HG03571 (cell line): Measurements from ENCODE around the gene RASGRP1.

Source experiments
- ATAC-seq: cut with Tn5 transposase; IDR thresholded peaks from one replicate; pipeline ENCODE4 v1.9.1; 2021; ENCODE audit not compliant: unreplicated experiment

Gene RASGRP1

GRCh38 chr15:38538328-38539007, 26.1 kb downstream of the RASGRP1 start:
- ATAC-seq: no peak

DNA sequence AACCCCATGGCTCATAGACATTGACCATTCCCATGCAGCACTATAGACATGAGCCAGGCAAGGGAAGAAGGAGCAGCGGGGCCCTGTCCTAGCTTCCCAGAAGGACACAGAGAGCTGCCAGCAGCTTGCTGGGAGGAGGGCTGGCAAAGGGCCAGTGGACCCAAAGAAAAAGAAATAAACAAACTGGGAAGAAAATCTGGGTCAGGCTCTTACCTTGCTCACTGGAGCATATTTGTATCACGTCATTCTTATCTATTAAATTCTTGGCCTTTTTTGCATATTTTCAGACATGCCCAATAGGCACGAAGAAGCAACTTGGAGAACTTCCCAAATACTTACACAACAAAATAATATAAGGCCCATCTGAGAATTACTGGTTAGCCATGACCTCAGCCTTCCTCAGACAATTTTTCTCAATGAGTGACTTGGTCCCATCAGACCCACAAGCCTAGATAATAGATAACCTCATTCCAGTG, 28.4 kb downstream of the RASGRP1 start:
- no peak for ATAC-seq

DNA sequence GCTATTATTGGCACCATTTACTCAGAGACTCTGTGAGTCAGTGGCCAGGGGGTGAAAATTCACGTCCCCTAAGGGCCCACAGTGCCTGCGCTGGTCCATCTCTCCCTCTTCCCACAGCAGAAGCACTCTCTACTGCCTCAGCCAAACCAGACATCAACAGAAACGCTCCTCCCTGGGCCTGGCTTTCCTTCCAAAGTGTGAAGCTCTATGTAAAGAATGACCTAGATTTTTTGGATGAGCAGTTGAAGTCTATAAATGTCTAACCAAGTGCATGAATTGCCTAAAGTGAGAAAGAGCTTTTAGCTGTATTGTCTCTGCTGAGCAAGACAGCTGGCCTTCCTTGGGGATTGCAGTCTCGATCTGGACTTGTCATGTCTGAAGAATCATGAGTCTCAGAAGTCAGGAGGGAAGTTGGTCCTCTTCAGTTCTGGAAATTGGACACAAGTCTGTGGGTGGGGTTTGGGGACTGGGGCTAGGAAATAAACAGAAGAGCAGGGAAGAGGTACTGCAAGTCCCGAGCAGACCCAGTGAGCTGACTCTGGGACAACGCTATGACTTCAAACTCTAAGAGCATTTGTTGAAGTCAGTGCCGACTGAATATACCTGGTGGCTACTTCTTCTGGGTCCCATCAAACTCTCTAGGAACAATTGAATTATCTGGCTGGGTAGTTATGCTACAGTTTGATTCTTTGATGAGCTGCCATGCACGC, 29.0 kb downstream of the RASGRP1 start:
- no peak for ATAC-seq

DNA sequence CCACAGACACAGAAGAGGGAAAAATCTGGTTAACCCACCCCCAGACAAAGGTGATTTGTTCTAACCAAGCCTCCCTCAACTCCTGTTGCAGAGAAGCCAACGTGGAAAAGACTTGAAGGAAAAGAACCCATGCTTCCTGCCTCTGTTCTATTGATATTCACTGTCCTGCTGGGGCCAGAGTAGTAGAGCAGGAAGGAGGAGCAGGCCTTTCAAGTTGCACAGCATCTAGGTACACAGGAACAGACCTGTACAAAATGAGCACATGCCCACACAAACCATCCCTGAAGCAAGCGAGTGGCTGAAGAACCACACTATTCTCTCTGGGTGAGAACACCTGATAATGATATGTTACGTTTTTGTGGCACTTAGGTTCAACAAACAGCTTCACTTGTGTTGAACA, 29.9 kb downstream of the RASGRP1 start:
- no peak for ATAC-seq

DNA sequence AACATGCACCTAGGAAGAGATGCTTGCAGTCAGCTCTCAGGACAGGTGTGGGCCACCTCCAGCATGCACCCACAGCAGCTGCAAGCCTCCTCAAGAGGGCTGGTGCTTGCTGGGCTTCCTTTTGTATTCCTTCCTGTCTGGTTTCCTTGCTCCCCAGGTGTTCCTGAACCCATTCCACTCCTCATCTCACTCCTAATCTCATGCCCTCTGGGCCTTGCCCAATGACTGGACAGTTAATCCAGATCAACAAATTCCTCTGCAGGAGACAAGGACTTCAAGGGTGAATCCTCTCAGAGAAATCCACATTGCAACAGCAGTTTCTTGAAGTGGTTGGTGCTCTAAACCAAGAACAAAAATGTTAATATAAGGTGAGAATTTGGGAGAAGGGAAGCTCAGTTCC, 30.7 kb downstream of the RASGRP1 start:
- no peak for ATAC-seq

- no peak for ATAC-seq
Measured at GRCh38 chr15:38533416-38533915, 31.1 kb downstream of the RASGRP1 start.

DNA sequence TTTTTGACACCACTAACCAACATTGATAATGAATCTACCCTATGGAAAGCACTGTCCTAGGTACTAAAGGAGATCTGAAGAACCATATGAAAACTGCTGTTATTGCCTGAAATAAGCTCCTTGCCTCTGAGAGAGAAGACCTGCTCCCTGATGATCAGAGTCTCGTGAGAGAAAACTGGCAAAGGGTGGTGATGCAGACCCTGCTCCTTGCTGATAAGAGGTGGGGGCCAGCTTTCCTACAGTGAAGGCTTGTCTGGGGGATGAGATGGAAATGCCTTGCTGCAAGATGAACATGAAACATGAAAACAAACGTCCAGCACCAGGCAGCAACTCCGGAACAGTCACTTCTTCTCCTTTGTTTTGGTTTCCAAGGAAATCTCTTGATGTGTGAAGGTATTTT, 31.9 kb downstream of the RASGRP1 start:
- no peak for ATAC-seq

GRCh38 chr15:38531509-38531908, 33.1 kb downstream of the RASGRP1 start:
- ATAC-seq: no peak

DNA sequence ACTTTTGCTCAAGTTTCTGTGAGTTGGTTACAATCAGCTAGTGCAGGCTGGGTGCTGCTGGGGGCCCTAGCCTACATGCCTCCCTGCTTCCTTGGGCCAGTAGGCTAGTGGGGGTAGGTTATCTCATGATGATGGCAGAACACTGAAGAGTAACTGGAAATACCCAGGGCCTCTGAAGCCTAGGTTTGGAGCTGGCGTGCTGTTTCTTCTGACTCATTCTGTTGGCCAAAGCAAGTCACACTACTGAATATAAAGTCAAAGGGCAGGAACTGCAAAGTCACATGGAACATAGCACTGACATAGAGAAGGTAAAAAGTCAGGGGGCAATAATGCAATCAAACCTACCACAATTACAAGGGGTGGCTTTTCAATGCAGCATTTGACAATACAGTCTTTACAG, 34.5 kb downstream of the RASGRP1 start:
- no peak for ATAC-seq

- ATAC-seq: no peak
Measured at GRCh38 chr15:38528294-38528693, 36.3 kb downstream of the RASGRP1 start.

GRCh38 chr15:38526158-38526557, 38.5 kb downstream of the RASGRP1 start:
- ATAC-seq: no peak

DNA sequence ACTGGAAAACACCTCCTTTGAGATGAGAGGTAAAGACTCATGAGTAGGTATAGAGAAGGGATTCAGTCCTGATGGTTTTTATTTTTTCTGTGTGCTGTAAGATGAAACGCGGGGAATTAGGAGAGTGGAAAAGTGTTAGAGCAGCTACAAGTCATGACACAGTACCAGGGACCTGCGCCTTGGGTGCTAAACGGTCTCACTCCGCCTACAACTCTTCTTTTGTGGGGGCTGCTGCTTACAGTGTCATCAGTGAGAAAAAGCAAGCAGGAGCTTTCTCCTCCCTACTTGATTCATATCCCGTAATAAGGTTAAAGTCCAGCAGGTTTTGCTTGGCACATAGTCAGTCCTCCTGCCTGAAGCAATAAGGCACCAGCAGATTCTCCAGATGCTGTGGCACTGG, 39.1 kb downstream of the RASGRP1 start:
- ATAC-seq: no peak

- no peak for ATAC-seq
Measured at GRCh38 chr15:38524156-38524555, 40.5 kb downstream of the RASGRP1 start.

GRCh38 chr15:38522922-38523321, 41.7 kb downstream of the RASGRP1 start:
- ATAC-seq: no peak

DNA sequence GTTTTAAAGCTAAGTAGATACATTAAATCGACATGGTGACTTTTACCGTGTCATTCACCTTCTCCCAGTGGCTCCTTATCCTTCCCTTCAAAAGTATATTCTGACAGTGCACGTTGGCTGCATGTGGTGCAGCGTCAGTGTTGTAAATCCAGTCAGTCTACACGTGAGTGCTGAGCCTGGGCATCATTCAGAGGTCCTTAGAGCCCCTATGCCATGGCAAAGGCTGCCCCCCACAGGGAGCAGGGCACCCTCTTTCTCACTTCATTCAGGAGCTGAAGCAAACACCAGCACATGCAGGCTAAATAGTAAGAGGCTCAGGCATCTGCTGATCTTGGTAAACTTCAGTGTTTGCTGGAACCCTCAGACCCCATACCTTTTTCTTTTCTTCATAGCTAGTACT, 43.3 kb downstream of the RASGRP1 start:
- no peak for ATAC-seq

DNA sequence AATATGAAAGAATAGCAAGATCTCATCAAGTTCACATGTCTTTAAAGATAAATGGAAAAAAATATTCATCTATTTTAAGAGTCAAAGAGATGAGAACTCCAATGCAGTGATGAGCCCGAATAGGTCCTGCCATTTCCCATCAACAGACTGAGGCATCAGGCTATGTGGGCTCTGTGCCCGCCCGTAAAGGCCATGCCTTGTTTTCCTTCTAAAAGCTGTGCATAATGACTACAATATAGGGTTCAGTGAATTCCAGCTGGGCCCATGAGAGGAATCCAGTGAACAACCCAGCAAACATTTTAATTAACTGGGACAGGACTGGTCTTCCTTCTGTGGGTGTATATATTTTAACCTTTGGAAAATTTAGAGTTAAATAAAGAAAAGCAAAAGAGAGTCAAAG, 44.6 kb downstream of the RASGRP1 start:
- no peak for ATAC-seq

DNA sequence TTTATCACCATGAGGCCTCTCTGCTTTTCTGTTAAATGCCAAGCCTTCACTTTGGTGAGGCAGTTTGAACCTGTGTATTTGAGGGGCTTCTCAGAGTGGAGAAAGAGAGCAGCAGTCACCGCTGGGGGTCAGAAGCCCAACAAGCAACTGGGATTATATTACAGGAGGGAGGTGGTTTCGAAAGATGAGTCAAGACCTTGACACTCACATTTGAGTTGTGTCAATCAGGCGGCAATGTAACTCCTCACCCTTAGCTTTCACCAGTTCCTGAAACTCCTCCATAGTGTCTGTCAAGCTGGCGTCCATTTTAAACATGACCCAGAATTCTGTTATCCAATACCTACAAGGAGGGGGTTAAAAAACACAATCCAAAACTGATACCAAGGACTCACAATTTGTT, 46.5 kb downstream of the RASGRP1 start:
- ATAC-seq: no peak

GRCh38 chr15:38517312-38517975, 47.2 kb downstream of the RASGRP1 start:
- no peak for ATAC-seq

DNA sequence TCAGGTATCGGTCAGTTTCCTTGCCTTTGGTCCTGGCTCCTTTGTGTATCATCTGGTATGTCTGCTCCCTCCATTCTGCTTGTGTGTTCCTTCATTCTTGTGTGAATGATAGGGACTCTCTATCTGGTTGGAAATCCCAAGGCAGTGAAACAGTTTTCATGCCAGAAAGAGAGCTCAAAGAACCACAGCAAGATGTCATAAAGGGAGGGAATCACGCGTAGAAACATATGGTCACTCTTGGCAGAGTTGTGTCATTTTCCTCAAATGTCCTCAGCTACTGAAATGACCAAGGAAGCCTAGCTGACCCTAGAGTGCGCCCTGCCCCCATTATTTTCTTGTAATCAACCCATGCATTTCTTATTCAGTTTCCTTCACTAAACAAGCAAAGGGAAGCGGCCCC, 48.0 kb downstream of the RASGRP1 start:
- ATAC-seq: no peak

GRCh38 chr15:38514601-38515000, 50.0 kb downstream of the RASGRP1 start:
- ATAC-seq: peak; percentile 60

GRCh38 chr15:38512901-38513300, 51.7 kb downstream of the RASGRP1 start:
- ATAC-seq: no peak

DNA sequence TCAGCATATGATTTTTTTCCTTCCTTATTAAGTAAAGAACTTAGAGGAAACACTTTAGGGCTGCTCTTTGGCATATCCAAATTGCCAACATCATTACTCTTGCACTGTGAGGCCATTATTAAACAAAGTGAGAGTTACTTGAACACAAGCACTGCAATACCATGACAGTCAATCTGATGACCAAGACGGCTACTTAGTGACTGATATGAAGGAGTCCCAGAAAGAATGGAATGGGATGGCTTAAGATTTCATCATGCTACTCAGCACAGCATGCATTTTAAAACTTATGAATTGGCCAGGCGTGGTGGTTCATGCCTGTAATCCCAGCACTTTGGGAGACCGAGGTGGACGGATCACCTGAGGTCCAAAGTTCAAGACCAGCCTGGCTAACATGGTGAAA, 55.5 kb downstream of the RASGRP1 start:
- ATAC-seq: no peak
